GM18505 (cell line): ENCODE results near the gene DEF6.
"Not testable (repeated sequence)": the region's sequence is repeated elsewhere in the genome, so short reads cannot be mapped to it uniquely, and the experiment has no call there.

Experiments
- ATAC-seq: cut with Tn5 transposase; IDR thresholded peaks from one replicate; pipeline ENCODE4 v1.9.1; 2021; ENCODE audit not compliant: unreplicated experiment
- POLR2A ChIP-seq: IDR thresholded peaks from 4 replicates; pipeline ENCODE4 v1.6.1; 2011; ENCODE audit warnings: borderline replicate concordance; ENCODE audit not compliant: insufficient read depth, insufficient read length; ENCODE audit errors: extremely low read depth

The DEF6 gene

DNA sequence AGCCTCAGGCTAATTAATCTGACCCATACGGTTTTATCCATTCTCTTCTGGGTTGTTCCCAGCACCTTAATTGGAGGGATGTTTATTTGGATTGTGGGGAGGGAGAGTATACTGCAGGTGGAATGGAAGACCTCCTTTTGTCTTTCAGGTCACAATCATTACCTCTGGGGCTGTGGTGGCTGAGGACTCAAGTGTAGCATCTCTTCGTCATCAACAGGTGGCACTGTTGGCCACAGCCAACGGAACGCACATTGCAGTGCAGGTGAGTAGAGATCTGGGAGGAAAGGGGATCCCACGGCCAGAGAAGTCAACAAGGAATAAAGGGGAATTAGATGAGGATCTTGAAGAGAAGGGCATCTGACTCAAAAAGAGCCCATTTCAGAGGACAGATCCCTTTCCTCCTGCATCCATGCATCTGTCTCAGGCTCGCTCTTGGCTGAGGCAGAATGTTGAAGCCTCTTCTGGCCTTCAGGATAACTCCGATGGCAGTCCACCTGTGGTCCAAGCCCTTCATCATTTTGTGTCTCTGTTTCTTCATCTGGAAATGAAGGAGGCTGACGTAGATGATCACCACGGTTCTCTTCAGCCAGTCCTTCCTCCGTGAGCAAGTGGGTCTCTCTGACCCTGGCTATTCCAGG lies 3.2 kb upstream of the DEF6 start:
- no peak for TF ChIP-seq POLR2A

DNA sequence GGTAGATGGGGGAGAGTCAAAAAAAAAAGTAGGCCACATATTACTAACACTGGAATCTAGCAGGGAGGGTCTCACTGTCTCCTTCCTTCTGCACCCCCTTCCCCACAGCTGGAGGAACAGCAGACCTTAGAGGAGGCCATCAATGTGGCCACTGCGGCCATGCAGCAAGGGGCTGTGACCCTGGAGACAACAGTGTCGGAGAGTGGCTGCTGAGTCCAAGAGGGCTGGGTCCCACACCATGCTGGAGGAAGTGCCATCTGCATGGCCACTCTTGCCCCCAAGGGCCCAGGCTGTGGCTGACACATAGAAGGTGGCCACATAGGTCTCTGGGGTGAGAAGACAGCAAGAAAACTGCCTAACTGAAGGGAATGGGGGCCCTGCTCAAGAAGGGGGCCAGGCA lies 2.6 kb upstream of the DEF6 start:
- ATAC-seq, result no peak
- no peak for TF ChIP-seq POLR2A

More for the DNA sequence above, 3.2 kb upstream of the DEF6 start:
- no peak for ATAC-seq

DNA sequence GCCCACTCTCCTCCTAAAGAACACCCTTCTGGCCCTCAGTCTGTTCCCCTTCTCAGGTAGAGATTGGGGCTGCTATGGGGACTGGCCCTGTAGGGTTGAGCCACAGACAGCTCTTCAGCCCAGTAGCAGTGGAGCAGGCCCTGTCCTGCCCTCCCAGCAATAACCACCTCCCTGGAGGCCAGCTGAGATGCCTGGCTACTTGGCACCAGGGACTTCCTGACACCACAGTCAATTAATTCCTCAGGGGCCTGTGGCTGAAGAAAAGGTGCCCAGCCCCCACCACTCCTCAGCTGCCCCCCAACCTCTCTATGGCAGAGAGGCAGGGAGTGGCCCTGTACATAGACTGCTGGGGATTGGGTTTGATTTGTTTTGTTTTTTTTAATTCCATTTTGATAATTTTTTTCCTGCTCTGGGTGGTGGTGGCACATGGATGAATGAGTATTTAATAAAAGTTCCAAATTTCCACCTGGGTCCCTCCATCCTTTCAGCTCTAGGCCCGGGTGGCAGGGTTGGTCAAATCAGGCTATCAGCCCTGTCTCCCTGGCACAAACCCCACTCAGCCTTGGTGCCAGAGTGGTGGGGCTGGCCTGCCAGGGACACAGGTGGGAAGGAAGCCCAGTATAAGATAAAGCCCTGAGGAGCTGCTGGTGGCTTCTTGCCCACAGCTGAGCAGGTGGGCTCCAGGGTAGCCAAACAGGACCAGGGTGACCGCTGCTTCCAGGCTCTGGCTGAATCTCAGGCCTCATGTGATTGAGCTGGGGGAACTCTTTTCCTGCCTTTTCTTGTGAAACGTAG lies 1.9 kb upstream of the DEF6 start:
- no peak for ATAC-seq
- no peak for TF ChIP-seq POLR2A

DNA sequence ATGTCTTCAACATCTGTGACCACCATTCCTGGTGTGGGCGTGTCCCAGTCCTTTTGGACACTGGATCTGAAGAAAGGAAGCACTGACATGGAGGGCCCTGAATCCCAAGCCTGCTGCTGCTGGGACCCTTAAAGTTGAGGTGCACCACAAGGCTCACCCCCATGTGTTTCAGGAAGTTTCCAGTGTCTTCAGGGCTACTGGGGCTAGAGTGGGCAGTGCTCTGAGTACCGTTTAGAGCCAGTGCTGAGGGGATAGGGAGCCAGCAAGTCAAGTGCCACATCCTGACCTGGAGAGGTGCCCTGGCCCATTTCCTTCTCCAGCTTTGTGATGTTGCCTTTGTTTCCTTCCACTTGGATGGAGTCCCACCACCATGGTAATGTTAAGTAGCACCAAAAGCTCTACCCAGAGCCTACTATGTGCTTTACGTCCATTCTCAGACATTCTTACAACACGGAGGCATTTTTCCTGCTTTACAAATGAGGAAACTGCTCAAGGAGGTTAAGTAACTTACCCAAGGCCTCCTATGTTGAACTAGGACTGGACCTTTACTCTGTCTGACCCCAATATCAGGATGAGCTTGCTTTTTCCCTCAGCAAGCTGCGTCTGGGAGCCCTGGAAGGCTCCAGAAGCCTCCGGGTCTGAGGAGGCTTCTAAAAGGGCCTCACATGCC lies 552 bp upstream of the DEF6 start:
- no peak for TF ChIP-seq POLR2A
- ATAC-seq, result no peak

DNA sequence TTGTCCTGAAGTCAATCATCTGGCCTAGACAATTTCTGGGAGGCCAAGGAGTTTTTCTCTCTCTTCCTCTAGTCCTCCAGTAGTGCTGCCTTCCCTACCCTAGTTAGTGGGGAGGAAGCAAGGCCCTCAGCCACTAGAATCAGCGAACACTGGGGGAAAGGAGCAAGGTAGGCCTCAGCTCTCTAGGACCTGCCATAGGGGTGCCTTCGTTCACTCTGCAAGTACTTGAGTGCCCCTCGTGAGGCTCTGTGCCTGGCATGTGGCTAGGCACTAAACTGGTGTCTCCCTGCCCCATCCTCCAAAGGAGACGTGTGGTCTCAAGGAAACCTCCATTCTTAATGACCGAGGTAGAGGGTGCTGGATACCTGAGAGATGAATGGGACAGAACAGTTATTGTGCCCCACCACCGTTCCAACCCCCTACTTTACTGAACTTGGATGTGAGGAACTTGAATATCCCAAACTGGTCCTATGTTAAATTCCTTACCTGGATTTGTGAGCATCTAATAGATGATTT lies 1.1 kb downstream of the DEF6 start:
- ATAC-seq, result no peak
- TF ChIP-seq POLR2A, result no peak

DNA sequence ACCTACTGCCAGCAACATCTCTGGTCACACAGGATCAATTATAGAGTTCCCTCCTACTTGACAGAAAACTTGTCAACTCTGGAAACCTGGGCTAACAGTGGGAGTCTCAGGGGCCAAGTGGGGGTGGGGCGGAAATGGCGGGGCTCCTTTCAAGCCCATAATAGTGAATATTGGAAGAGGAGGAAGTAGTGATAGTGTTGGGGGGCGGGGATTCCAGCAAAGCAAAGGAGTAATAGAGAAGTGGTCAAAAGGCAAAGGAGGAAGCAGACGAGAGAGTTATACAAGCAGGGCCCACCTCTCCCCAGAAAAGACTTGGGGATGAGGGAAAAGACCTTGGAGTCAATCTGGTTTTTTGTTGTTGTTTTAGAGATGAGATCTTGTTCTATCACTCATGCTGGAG lies 2.1 kb downstream of the DEF6 start:
- no peak for ATAC-seq
- TF ChIP-seq POLR2A, result no peak

DNA sequence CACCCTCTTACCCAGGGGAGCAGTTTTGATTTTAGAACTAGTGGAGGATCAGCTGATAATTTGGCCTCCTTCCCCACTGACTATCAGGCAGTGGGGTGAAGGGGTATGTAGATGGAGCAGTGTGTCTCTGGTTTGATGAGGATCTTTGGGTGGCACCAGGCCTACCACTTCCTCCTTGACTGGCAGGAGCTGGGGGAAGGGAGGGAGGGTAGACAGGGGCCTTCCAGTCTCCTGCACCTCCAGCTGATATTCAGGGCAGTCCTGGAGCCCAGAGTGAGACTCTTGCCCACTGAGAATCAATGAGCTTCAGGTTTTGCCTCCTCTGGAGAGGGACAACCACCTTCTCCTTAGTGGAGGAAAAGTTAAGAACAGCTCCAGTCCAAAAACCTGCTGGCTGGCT lies 3.2 kb downstream of the DEF6 start:
- no peak for TF ChIP-seq POLR2A
- ATAC-seq, result no peak

DNA sequence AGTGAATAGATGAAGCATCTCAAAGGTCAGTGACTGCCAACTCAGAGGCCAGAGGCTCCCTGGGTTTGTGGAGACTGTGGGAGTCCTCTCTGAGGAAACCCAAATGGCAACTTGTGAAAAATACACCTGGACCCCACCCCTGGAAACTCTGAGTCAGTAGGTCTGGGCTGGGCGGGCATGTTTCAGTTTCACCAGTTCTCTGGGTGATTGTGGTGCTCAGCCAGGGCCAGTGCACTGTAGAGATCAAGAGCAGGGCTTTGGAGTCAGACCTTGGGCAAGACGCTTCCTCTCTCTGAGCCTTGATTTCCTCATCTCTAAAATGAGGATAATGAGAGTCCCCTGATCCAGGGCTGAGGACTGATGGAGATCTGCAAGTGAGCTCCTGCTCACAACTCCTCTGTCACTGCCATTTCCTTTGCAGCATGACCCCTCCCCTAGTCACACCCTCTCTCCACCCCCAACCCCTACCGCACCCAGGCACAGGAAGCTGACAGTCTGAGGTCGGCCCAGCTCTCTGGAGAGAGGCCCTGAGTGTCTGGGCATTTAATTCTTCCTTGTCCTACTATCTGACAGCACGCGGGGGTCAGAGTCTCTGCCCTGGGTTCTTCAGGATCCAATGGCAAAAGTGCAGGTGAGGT lies 5.1 kb downstream of the DEF6 start:
- peak; percentile 58 for ATAC-seq
- TF ChIP-seq POLR2A, result peak; percentile 72

DNA sequence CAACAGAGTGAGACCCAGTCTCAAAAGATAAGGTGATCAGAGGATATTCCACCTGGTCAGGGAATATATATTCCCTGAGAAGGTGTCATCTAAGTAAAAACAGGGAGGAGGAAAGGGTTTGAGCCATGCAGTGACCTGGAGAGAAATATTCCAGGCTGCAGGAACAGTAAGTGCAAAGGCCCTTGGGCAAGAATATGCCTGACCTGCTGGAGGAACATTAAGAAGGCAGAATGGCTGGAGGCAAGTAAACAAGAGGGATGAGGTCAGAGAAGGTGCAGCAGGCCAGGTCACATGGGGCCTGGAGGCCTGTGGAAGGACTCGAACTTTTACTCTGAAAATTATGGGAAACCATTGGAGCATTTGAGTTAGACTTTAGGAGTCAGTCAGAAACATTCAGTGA lies 6.7 kb downstream of the DEF6 start:
- TF ChIP-seq POLR2A, result no peak
- no peak for ATAC-seq

DNA sequence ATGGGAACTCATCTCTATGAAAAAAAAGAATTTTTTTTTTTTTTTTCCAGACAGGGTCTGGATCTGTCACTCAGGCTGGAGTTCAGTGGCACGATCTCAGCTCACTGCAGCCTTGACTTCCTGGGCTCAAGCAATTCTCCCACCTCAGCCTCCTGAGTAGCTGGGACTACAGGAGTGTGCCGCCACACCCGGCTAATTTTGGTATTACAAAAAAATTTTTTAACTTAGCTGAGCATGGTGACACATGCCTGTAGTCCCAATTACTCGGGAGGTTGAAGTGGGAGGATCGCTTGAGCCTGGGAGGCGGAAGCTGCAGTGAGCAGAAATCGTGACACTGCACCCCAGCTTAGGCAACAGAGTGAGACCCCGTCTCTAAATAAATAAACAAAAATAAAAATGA lies 7.5 kb downstream of the DEF6 start:
- no peak for TF ChIP-seq POLR2A
- ATAC-seq, result no peak

DNA sequence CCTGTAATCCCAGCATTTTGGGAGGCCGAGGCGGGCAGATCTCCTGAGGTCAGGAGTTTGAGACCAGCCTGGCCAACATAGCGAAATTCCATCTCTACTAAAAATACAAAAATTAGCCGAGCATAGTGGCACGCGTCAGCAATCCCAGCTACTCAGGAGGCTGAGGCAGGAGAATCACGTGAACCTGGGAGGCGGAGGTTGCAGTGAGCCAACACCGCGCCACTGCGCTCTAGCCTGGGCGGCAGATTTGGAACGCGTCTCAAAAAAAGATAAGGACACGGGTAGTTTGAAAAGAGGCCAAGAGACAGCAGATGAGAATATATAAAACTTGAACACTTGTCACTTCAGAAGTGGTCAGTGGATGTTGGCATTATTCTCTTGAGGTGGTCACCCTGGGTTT lies 9.5 kb downstream of the DEF6 start:
- ATAC-seq, result not testable (repeated sequence)

DNA sequence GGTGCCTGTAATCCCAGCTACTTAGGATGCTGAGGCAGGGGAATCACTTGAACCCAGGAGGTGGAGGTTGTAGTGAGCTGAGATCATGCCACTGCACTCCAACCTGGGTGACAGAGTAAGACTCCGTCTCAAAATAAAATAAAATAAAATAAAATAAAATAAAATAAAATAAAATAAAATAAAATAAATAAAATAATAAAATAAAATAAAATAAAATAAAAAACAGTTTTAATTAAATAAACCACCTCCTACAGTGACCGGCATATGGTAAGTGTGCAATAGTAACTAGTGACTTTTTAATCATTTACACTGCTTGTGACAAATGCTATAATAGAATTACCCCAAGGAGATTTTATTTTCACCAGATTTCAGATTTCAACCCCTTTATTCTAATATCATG lies 10.9 kb downstream of the DEF6 start:
- not testable (repeated sequence) for ATAC-seq

DNA sequence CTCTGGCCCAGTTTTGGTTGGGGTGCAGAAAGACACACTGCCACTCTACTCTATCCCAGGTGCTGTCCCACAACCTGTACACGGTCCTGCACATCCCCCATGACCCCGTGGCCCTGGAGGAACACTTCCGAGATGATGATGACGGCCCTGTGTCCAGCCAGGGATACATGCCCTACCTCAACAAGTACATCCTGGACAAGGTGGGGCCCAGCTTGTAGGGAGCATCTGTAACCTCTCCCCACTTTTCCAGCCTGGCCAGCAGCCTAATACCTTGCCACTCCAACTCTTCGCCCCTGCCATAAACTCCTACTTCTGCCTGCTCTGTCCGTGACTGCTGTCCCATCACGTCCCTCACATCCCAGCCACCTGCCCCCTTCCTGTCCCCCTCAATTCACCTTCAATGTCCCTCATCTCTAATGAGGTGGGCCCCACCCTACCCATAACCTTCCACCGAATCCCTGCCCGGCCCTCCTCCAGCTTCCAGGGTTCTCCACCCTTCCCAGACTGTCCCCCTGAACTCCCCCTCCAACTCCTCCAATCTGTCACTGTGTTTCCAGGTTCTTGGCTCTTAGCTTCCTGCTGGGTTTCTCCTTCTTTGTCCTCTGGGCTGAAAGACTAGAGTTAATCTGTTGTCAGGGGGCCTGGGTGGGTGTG lies 12.1 kb downstream of the DEF6 start:
- no peak for ATAC-seq
- TF ChIP-seq POLR2A, result no peak
